Fibroblast of the conjunctiva (primary cell): ENCODE results near the gene CELF6.

Experiments
- DNase-seq: peaks from one replicate; pipeline ENCODE4 v3.0.0-alpha.2; 2010; ENCODE audit warnings: low read depth

The CELF6 gene

DNA sequence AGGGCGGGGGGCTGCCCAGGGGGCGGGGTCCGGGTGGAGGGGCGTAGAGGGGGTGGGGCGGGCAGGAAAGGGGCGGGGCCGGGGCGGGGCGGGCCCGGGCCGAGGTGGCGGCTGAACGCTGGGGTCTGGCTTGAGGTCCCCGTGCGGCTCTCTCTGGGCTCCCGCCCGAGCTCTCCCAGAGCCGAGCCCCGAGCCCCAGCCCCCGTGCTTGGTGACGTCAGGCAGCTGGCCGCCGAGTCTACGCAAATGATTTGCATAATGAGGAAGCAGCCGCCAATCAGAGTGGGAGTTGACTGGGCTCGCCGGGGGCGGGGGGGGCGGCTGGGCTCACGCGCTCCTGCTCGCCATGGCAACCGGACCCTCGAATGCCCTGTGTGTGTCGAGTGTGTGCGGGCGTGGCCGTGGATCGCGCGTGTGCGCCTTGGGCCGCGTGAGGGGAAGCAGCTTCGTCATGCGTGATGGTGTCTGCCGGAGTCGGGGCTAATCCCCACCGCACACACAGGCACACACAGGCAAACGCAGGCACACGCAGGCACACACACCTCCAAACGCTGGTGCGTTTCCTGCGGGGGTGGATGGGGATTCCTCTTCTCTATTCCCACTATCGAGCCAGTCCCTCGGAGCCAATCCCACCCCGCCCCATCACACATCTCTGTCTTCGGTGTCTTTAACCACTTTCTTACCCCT, at the start of gene CELF6:
TSS of gene CELF6 (minus strand) at position 173 of the 687 bp plus-strand sequence. CDS start 283 bp downstream, outside the sequence.
- no peak for DNase-seq

DNA sequence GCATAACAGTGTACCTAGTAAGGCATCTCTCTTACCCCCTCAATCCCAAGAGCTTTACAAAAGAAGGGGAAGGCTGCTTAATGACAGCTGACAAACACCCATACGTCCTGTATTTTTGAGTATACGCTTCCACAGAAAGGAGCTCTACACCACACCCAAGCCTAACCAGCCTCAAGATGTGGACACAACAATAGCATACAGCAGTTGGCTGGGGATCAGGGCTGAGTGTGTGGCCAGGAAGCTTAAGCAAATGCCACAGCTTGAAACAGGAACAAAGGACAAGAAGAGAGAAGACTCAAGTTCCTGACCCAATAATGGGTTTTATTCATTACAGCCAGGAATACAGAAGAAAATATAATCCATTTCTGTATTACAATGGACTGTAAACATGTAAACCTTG, 48.9 kb upstream of the CELF6 start:
- DNase-seq: no peak

DNA sequence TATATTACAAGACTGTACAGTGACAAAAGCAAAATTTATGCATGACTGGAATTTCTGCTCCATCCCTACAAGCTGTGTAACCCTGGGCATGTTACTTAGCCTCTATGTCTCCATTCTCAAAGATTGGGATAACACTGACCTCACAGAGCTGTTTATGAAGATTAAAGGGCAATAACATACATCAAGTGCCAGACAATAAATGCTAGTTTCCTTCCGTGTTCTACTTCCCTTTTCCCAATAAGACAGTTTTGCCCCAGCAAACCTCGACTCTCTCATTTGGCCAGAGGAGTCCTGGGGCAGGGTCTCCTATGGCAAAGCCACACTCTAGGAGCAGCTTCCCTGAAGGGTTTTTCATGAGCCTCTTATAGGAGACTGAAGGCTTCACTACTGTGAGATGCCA, 48.4 kb upstream of the CELF6 start:
- no peak for DNase-seq

DNA sequence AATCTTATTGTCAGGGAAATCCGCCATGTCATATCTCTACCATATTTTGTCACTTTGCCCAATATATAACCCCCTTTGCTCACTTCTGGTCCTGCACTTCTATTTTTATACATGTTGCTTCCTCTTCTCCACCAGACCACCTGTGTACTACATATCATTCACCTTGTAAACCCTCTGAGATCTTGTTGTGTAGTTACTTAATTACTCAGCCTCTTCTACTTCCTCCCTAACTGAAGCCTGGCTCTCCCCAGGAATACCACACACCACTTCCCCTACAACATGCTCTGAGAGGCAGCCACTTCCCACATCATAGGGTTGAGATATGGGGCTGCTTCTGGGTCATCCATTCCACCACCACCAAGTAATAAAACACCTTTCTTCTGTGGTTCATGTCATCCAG, 45.9 kb upstream of the CELF6 start:
- no peak for DNase-seq

DNA sequence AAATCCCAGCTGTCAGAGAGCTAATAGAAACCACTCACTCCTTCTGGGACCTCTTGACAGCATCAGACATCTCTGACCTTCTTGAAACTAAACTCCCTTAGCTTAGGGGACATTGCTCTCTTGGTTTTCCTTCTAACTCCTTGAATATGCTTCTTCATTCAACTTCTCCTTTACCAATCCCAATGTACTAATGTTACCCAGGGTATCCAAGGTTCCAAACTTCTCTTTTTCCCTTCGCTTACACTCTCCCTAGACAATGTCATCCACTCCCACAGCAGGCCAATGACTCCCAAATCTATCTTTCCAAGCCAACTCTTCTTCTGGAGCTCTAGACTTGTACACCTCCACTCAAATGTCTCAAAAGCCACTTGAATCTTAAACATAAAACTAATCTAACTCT, 41.2 kb upstream of the CELF6 start:
- no peak for DNase-seq

DNA sequence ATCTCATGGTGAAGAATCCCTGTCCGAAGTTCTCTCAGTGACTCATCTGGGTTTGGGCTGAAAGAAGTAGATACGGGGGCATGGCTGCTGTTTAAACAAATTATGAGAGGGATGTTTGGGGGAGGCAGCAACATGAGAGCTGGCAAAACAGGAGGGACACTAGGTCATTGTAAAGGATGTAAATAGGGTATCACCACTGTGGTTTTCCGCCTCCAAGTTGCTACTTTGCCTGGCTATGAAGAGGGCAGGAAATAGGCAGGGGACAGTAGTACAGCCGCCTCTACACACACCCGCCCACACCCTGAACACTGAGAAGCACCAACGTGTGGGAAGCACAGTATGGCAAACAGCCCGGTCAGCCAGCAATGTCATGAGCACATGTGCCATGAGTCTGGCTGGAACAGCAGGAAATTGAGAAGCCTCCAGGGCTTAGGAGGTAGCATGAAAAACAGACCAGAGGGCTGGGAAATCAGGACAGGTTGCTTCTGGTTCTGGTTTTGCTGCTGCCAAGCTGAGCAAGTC, 38.8 kb upstream of the CELF6 start:
- DNase-seq: peak; percentile 47

DNA sequence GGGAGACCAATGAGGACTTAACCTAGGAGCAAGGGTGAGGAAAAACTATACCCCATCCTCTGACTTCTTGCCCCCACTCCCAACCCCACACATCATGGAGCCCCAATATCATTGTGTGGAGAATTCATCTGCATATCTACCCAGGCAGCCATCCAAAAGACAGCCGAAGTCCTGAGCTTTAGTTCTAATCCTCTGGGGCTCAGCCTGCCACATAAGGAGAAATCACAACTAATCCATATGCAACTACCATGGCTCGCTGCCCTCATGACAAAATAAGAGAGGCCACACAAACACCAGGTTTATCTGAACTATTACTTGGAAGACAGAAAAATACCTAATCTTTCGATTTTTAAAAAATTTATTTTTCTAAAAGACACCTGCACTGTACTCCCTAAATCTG, 38.2 kb upstream of the CELF6 start:
- DNase-seq: no peak

DNA sequence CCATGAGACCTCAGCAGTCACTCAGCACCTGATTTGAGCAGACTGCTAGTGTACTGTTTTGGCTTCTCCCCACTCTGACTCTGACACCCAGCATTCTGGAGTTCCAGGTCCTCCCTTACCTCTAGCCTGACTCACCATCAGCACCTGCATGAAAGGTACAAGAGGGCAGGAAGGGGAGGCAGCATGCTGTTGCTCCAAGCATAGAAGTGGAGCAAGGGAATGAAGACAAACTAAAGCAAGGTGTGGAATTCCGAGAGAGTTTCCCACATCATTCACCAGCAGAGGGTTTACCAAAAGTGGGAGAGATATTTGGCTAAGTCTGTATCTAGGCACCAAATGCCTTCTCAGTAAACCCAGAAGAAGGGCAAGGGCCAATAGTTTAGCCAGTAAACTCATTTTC, 34.5 kb upstream of the CELF6 start:
- DNase-seq: no peak

DNA sequence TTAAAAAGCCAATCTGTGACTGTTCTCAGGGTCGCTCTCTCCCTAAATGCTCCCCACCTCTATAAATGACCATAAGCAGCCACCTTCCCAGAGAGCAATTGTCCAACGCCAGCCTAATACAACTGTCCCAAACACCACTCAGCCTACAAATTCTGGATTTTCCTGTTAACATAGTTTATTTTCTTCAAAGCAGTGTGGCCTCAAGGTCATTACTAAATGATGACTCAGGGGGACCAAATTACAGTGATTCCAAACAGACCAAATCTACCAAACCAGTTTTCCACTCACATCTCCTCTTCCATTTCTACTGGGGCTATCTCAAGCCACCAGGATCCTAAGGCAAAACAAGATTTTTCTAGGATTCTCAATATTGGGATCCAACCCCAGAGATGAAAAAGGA, 33.3 kb upstream of the CELF6 start:
- DNase-seq: no peak

DNA sequence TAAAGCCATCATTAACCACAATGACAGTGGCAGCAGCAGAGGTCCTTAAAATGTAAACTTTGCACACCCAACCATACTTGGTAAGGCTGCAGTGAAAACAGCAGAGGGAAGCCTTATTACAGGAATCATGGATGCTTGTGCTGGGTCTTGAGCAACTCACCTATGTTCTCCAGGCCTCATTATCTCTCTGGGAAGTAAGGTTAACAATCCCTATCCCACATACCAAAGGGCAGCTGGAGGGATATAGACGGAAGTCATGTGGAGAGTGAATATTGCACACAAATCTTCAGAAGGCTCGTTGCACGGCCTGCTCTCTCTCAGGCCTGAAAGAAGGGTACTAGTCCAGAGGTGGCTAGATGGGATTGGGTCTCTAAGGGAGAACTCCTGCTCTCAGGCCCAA, 25.8 kb upstream of the CELF6 start:
- DNase-seq: no peak

DNA sequence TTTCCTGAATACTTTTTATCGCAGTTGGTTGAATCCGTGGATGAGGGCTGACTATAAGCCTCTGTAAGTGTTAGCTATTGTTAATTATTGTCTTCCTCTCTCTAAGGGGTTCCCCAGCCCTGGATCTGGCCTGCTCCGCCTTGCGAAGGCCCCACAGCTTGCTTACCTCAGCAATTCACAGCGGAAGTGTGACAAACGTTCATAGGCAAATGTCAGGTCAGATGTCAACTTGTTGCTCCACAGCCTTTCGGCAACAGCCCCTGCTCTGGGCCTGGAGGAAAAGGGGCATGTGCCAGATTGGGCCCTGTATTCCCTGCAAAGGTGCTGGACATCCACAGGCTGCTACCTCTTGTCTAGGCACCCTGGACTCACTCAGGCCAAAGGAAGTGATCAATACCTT, 25.3 kb upstream of the CELF6 start:
- DNase-seq: no peak

DNA sequence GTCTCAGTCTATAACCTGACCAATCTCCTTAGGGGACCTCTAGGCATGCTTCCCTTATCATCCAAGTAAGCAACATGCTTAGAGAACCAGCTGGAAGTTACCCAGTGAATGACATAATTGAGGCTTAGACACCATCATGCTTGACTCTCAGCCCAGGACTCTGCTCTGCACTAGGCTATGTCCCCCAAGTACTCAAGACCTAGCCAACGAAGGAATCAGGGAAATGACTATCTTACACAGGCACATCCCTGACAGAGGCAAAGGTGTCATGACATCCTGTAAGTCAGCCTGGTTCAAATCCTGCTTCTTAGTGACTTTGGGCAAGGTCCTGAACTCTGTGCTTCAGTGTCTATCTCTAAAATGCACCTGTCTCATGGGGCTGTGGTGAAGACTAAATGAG, 24.6 kb upstream of the CELF6 start:
- no peak for DNase-seq

DNA sequence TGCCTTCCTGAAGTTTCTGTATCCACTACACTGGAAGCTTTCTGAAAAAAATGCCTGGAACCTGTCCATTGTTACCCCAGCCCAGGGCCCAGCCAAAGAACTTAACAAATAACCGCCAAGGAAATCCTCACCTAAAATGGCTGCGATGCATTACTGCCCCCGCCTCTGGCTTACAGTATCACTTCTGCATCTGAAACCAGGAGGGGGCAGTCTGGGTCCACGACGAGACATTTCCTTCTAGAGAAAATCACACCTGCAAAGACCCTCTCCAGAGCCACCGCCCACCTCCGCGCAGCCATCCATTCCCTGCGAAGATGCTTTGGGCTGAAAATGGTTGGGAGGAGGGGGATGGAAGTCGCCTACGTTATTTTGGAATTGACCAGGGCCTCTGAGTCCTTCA, 22.4 kb upstream of the CELF6 start:
- no peak for DNase-seq

DNA sequence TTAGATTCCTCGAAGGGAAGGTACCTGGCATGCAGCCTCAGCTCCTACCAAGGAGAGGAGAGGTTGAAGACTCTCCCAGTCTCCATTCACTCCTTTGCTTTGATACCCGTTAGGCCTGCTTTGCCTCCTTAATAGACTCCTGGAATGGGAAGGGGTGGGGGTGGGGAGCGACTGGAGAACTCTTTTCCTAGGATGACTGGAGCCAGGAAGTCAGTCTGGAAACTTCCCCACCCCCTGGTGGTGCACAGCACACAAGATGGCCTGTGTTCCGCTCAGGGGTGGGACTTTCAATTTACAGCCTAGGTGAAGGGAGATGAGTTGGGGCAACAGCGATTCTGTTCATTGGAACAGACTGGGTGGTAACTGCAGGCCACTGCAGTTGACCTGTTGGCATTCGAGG, 21.4 kb upstream of the CELF6 start:
- no peak for DNase-seq

DNA sequence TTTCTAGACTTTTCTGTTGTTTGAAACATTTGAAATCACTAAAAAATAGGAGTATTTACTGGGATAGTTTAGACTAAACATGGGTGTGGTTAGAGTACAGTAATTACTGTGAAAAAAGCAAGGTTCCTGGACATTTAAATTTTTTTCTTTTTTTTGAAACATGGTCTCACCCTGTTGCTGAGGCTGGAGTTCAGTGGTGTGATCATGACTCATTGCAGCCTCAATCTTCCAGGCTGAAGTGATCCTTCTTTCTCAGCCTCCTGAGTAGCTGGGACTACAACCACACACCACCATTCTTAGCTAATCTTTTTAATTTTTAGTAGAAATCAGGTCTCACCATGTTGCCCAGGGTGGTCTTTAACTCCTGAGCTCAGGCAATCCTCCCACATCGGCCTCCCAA, 20.4 kb upstream of the CELF6 start:
- DNase-seq: peak; percentile 8

DNA sequence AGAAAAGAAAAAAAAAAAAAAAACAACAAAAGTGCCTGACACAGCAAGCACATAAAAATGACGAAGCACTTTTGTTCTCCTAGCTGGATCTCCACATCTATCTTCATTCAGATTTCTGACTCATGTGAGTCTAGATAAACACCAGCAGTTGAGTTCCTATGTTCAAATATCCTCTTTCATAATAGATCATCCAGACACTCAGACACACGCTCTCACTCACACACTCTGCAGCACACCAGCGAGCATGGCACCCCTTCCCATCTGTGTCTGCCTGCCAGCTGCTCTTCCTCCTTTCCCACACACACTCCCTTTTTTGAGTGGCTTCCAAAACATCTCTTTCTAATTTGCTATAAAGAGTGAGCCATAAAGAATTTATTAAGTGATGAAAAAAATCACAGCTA, 19.8 kb upstream of the CELF6 start:
- DNase-seq: peak; percentile 96

DNA sequence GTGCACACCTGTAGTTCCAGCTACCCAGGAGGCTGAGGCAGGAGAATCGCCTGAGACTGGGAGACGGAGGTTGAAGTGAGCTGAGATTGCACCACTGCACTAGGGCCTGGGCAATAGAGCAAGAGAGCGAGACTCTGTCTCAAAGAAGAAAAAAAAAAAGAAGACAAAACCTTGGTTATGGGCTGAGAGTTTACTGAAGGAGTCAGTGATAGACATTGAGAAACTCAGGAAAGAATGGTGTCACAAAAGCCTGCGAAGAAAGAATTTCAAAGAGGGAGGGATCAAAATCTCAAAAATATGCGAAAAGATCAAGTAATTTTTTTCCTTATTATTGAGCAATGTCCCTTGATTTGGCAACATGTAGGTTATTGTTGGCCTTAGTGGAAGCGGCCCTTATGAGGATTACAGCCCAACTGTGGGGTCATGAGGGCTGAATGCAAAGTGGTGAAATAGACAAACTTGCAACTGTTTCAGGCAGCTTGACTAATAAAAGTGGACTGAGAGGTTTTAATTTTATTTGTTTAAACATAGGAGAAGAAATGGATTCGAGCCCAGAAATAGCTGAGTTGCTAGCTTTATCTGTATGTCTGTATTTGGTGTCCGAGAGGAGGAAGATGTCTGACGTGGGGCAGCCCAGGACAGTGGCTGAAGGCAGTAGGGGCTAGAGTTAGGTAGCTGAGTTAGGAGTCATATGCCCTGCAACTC, 18.8 kb upstream of the CELF6 start:
- peak; percentile 97 for DNase-seq

DNA sequence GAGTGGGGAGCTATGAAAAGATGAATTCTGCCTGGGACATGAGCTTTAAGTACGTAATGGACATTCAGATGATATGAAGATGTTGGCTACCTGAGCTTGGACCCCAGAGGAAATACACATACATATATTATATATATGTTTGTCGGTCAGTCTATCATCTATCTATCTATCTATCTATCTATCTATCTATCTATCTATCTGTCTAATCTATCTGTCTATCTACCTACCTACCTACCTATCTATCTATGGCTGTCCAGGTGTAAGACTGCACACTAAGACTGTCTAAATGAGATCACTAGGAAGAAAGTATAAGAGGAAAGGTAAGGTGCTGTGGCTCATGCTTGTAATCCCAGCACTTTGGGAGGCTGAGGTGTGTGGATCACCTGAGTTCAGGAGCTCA, 18.2 kb upstream of the CELF6 start:
- DNase-seq: no peak

DNA sequence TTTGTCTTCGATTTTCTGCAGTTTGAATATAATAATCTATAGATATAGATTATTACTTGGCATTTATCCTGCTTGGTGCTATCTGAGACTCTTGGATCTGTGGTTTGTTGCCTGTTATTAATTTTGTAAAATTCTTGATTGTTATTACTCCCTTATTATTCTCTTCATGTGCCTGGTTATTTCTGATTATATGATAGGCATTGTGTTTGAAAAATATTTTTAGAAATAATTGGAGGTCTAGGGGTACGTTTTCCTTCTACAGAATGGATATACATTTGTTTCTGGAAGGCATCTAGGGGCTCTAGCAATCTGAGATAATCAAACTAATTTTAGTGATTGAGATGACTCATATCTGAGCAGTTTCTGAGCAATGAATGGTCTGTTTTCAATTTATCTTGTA, 14.9 kb upstream of the CELF6 start:
- DNase-seq: no peak

DNA sequence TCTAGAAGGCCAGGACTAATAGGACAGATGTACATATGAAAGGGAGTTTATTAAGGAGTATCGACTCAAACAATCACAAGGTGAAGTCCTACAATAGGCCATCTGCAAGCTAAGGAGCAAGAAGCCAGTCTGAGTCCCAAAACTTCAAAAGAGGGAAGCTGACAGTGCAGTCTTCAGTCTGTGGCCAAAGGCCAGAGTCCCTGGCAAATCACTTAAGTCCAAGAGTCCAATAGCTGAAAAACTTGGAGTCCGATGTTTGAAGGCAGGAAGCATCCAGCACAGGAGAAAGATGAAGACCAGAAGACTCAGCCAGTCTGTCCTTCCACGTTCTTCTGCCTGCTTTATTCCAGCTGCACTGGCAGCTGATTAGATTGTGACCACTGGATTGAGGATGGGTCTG, 11.1 kb upstream of the CELF6 start:
- DNase-seq: no peak

DNA sequence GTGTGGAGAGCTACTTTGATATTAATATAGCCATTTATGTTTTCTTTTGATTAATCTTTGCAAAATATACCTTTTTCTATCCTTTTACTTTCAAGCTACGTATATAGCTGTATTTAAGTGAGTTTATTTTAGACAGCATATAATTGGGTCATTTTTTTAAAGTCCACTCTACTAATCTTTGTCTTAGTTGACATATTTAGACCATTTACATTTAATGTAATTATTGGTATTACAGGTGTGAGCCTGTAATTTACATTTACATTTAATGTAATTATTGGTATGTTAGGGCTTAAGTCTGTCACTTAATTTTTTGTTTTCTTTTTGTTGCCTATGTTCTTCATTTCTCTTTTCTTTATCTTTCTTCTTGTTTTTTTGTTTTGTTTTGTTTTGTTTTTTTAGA, 3.8 kb upstream of the CELF6 start:
- DNase-seq: no peak

DNA sequence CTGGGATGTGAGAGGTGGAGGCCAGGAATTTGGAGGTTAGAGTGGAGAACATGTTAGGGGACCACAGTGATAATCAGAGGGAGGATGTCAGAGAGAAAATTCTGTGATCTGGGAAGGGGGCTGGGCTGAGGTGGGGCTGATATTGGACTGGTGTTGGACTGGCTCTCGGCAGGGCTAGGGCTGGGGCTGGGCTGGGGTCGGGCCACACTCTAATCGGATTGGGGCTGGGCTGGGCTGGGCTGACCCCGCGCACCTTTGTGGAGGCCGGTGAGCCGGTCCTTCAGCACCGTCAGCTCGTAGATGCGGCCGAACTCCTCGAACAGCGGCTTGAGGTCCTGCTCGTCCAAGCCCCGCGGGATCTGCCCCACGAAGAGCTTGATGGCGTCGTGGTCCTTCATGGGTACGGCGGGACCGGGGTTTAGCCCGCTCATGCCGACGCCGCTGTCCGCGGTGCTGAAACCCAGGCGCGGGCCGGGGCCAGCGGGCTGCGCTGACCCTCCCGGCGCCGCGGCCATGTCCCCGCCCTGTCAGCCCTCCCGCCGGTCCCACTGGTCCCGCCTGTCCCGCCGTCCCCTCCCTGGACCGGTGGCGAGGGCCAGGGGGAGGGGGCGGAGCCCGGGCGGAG, 485 bp downstream of the CELF6 start:
- no peak for DNase-seq

DNA sequence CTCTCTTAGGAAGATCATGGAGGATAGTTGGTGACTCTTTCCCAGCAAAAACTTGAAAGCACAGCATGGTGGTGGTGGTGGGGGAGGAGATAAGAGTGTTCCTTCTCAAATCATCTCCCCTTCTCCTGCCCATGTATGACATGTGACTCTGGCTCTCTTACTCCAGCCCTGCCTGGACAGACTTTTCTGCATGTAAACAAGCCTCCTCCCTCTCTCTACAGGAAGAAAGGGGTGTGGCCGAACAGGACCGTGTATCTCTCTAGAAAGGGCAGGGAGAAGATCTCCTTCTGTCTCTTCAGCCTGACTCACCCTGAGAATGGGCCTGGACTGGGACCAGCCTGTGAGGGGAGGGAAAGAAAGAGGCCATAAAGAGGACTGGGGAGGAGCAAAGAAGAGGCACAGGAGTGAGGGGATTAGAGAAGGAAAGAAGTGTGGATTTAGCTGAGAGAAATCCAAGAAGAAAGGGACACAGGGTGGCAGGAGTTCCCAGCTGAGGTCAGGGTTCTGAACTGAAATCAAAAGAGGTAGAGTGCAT, 1.5 kb downstream of the CELF6 start:
- DNase-seq: no peak
